Measurements from ENCODE around the gene AK3.

DNA sequence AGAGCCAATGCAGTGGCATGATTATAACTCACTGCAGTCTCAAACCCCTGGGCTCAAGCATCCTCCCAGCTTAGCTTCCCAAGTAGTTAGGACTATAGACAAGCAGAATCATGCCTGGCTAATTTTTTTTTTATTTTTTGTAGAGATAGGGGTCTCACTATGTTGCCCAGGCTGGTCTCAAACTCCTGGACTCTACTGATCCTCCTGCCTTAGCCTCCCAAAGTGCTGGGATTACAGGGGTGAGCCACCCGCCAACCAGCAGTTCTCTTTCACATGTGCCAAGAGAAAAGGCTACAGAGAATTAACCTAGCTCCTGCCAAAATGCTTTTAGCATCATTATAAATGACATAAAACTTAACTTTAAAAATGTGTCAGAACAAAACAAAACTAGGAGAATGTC lies 8.1 kb downstream of the AK3 start:
- TF ChIP-seq, protein P1, sequence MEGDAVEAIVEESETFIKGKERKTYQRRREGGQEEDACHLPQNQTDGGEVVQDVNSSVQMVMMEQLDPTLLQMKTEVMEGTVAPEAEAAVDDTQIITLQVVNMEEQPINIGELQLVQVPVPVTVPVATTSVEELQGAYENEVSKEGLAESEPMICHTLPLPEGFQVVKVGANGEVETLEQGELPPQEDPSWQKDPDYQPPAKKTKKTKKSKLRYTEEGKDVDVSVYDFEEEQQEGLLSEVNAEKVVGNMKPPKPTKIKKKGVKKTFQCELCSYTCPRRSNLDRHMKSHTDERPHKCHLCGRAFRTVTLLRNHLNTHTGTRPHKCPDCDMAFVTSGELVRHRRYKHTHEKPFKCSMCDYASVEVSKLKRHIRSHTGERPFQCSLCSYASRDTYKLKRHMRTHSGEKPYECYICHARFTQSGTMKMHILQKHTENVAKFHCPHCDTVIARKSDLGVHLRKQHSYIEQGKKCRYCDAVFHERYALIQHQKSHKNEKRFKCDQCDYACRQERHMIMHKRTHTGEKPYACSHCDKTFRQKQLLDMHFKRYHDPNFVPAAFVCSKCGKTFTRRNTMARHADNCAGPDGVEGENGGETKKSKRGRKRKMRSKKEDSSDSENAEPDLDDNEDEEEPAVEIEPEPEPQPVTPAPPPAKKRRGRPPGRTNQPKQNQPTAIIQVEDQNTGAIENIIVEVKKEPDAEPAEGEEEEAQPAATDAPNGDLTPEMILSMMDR (IDR thresholded peaks at IDR 0.05; ENCODE audit: borderline replicate concordance, extremely low read depth, low read length, poor library complexity, severe bottlenecking), result no peak
- TF ChIP-seq EZH2 (IDR thresholded peaks at IDR 0.05; ENCODE audit: borderline replicate concordance, low read depth, low read length, severe bottlenecking), result no peak
